HepG2 (cell line): Measurements from ENCODE around the gene COL4A2. TPM values are rescaled to one million over a fixed set of nuclear protein-coding genes. Genes with fewer than 3 reads are reported as not detected.

Source experiments
- ATAC-seq: fragments of 200-7000 bp; cut with Tn5 transposase; 3 replicates; pipeline ENCODE4 v1.9.1; 2020; ENCODE audit warnings: mild to moderate bottlenecking, moderate library complexity
- BruUV-seq: library from RNA; stranded (reverse); fragments of 400-500 nt; replicated peaks from 2 replicates; lab custom pipeline; 2021; lab: Mats Ljungman, UMichigan
- CTCF ChIA-PET: fragments of 300-600 bp; formaldehyde crosslinking; extraction: SDS; loops from one replicate; lab custom pipeline; 2021; ENCODE audit warnings: low total read pairs, inconsistent platforms, low intra/inter-chr PET ratio; lab: Yijun Ruan, JAX
- POLR2A ChIA-PET: fragments of 350-600 bp; sonication (Branson Sonifier 250); formaldehyde crosslinking; loops from one replicate; lab custom pipeline; 2020; ENCODE audit warnings: antibody characterized with exemption, inconsistent platforms; lab: Yijun Ruan, JAX
- DNase-seq: peaks from one replicate; pipeline ENCODE4 v3.0.0-alpha.2; 2015; ENCODE audit warnings: low spot score
- FAIRE-seq: peaks from 3 replicates; lab custom pipeline; 2011; peaks lifted over from hg19 to GRCh38; lab: Jason Lieb, UNC
- H2AFZ ChIP-seq: one replicate; pipeline ENCODE4 v1.6.1; 2011; ENCODE audit warnings: low read length, inconsistent platforms
- H3K27ac ChIP-seq: fragments of 300-600 bp; 3 replicates; pipeline ENCODE4 v1.8.0; 2011; ENCODE audit warnings: mixed run types, mild to moderate bottlenecking, mixed read lengths, low read length, inconsistent platforms; ENCODE audit not compliant: insufficient read depth; ENCODE audit errors: extremely low read length
- H3K27me3 ChIP-seq, 2 experiments: fragments of 200-600 bp in 1 of 2; 2 replicates in 1 of 2; 3 replicates in 1 of 2; pipeline versions ENCODE4 v1.6.0 to v1.8.0; 2011; ENCODE audit warnings: low read length in 2 of 2, mild to moderate bottlenecking in 2 of 2, moderate library complexity in 2 of 2, inconsistent platforms in 1 of 2; ENCODE audit not compliant: insufficient read depth in 2 of 2, control insufficient read depth in 1 of 2
- H3K36me3 ChIP-seq, 2 experiments: fragments of 200-600 bp in 1 of 2; replicated peaks in 1 of 2; 2 replicates in 1 of 2; 3 replicates in 1 of 2; pipeline versions ENCODE4 v1.5.1 to v1.8.0; 2011; ENCODE audit warnings: low read length in 2 of 2, inconsistent platforms in 1 of 2; ENCODE audit not compliant: insufficient read depth in 2 of 2, control insufficient read depth in 1 of 2
- H3K4me1 ChIP-seq: 2 replicates; pipeline ENCODE4 v1.5.1; 2012; ENCODE audit warnings: low read length, inconsistent platforms; ENCODE audit not compliant: insufficient read depth
- H3K4me2 ChIP-seq: 2 replicates; pipeline ENCODE4 v1.6.0; 2011; ENCODE audit warnings: low read depth, low read length, inconsistent platforms
- H3K4me3 ChIP-seq, 3 experiments: fragments of 200-600 bp in 1 of 3; sonication (generic), shearing (Covaris generic) in 1 of 3; replicated peaks in 1 of 3; 2 replicates each; pipeline ENCODE4 v1.5.1; 2011 to 2016; ENCODE audit warnings: low read length in 3 of 3, inconsistent platforms in 2 of 3, low read depth in 2 of 3, mild to moderate bottlenecking in 2 of 3, control low read depth in 1 of 3, mixed read lengths in 1 of 3; ENCODE audit not compliant: insufficient read depth in 1 of 3
- H3K79me2 ChIP-seq: one replicate; pipeline ENCODE4 v1.6.1; 2011; ENCODE audit warnings: low read length, inconsistent platforms; ENCODE audit not compliant: insufficient read depth
- H3K9ac ChIP-seq: 2 replicates; pipeline ENCODE4 v1.6.0; 2011; ENCODE audit warnings: mild to moderate bottlenecking, low read depth, low read length, inconsistent platforms; ENCODE audit not compliant: insufficient read depth
- H3K9me3 ChIP-seq: 2 replicates; pipeline ENCODE4 v1.5.1; 2012; ENCODE audit warnings: mild to moderate bottlenecking, low read length
- H4K20me1 ChIP-seq: 2 replicates; pipeline ENCODE4 v1.6.0; 2011; ENCODE audit warnings: inconsistent platforms, mild to moderate bottlenecking, low read length, moderate library complexity; ENCODE audit not compliant: insufficient read depth
- AKAP8 ChIP-seq: sonication (generic); formaldehyde crosslinking; IDR thresholded peaks from 2 replicates; pipeline ENCODE4 v1.5.1; 2020; ENCODE audit warnings: mild to moderate bottlenecking, missing genetic modification reagents
- DMAP1 ChIP-seq: IDR thresholded peaks from 2 replicates; pipeline ENCODE4 v1.6.1; 2016
- DNMT1 ChIP-seq: sonication (generic); formaldehyde crosslinking; IDR thresholded peaks from 2 replicates; pipeline ENCODE4 v1.5.1; 2020; ENCODE audit warnings: mild to moderate bottlenecking, missing genetic modification reagents
- FOXJ3 ChIP-seq: sonication (generic); formaldehyde crosslinking; IDR thresholded peaks from 2 replicates; pipeline ENCODE4 v1.4.0; 2020; ENCODE audit warnings: missing genetic modification reagents, mild to moderate bottlenecking, borderline replicate concordance
- GZF1 ChIP-seq: sonication (generic); formaldehyde crosslinking; IDR thresholded peaks from 2 replicates; pipeline ENCODE4 v1.5.1; 2020; ENCODE audit warnings: mild to moderate bottlenecking, missing genetic modification reagents
- IRF2 ChIP-seq: IDR thresholded peaks from 2 replicates; pipeline ENCODE4 v1.6.1; 2018; ENCODE audit warnings: missing genetic modification reagents, missing compliant biosample characterization
- ZBTB7A ChIP-seq: sonication (generic); formaldehyde crosslinking; IDR thresholded peaks from 2 replicates; pipeline ENCODE4 v1.8.0; 2022; ENCODE audit warnings: mild to moderate bottlenecking, missing genetic modification reagents
- ZNF225 ChIP-seq: sonication (generic); formaldehyde crosslinking; IDR thresholded peaks from 2 replicates; pipeline ENCODE4 v1.4.0; 2020; ENCODE audit warnings: mild to moderate bottlenecking, missing genetic modification reagents
- ZNF713 ChIP-seq: sonication (generic); formaldehyde crosslinking; IDR thresholded peaks from 2 replicates; pipeline ENCODE4 v1.4.0; 2020; ENCODE audit warnings: mild to moderate bottlenecking, missing genetic modification reagents
- ZNF766 ChIP-seq: sonication (generic); formaldehyde crosslinking; IDR thresholded peaks from 2 replicates; pipeline ENCODE4 v1.5.0; 2020; ENCODE audit warnings: missing genetic modification reagents, borderline replicate concordance
- ZSCAN29 ChIP-seq: sonication (generic); formaldehyde crosslinking; conservative IDR thresholded peaks from 2 replicates; pipeline ENCODE4 v1.4.0; 2020; ENCODE audit warnings: mild to moderate bottlenecking, missing genetic modification reagents
- WGBS: methylation state at CpG from one replicate; pipeline ENCODE4 v1.1.6; 2017; ENCODE audit warnings: low lambda C conversion rate; 5-methylcytosine and 5-hydroxymethylcytosine counted together
- in situ Hi-C: cut with HindIII; loops from 2 replicates; pipeline ENCODE4 v1.10.0; 2017; ENCODE audit warnings: low pct_unique_long_range_greater_than_20kb; ENCODE audit not compliant: extremely low pct_ligation_motif_present
- intact Hi-C: fragments of 100-400 bp; cut with micrococcal nuclease; formaldehyde crosslinking; loops from one replicate; pipeline ENCODE4 v1.10.0; 2022; ENCODE audit not compliant: unreplicated experiment
- polyA plus RNA-seq, 8 experiments: library from polyadenylated mRNA; depleted of rRNA in 3 of 8; stranded (reverse) in 7 of 8; unstranded in 1 of 8; fragments of >200 nt; fragmentation: Illumina TruSeq in 4 of 8; extraction: Trizol in 4 of 8; gene quantifications; 2 replicates each; pipeline versions ENCODE4 v1.2.1 to v1.2.3, GENCODE V29; 2011 to 2016; ENCODE audit warnings: low read depth in 4 of 8, missing spikeins in 1 of 8, mixed read lengths in 1 of 8; ENCODE audit not compliant: insufficient read depth in 1 of 8
- total RNA-seq, 5 experiments: library from RNA; depleted of rRNA; stranded (reverse); fragments of >200 nt; fragmentation: Illumina TruSeq; extraction: Trizol; gene quantifications; 2 replicates each; pipeline ENCODE4 v1.2.3, GENCODE V29; 2016; ENCODE audit warnings: low read depth in 1 of 5
- TF ChIP-seq, protein P1 (sequence below): sonication (generic); IDR thresholded peaks from 2 replicates; pipeline ENCODE4 v1.6.1; 2016; ENCODE audit warnings: low read depth, borderline replicate concordance
- TF ChIP-seq, protein P2 (sequence below): sonication (generic); formaldehyde crosslinking; IDR thresholded peaks from 2 replicates; pipeline ENCODE4 v1.4.0; 2020; ENCODE audit warnings: missing genetic modification reagents

The COL4A2 gene
- total and polyA plus RNA-seq, 2 of the 13 experiments (the other 11 are each of a cell fraction or from before 2014, with no cell fraction given): 0.22 to 1.9 TPM

DNA sequence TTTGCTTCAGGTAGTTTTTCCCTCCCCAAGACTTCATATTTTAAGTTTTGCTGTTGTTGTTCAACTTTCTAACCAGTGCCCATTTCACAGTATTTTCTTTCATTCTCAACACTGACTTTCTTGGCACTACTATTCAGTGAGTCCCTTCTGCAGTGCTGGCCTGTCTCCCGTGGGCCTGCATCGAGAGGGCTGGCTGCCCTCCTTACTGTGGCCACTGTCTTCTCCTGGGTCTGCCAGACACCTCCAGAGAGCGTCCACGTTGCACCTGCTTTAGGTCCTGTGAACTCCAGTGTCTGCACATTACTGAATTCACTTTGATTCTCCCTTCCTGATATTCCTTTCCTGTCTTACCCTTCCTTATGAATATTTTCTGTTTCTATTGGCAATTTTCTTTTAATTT, 27.4 kb upstream of the COL4A2 start:
- Histone ChIP-seq H3K4me1 (no peaks in the 10 kb centered on the region), H3K79me2 (no peaks in the 10 kb centered on the region), H3K36me3 (no peaks in the 10 kb centered on the region), H3K9ac (no peak overlapping the region), H3K4me3 (no peak overlapping the region), H3K4me2 (no peak overlapping the region), H3K27me3 (peaks cover 0 to 14% of the 10 kb centered on the region in 2 experiments; a peak in 3 of 5 replicates), H3K9me3 (no peaks in the 10 kb centered on the region), H2AFZ (no peak overlapping the region), H3K27ac (no peak overlapping the region)
- 1% methylated on average over 4 of the region's 4 CpGs for whole genome bisulfite sequencing
- POLR2A ChIA-PET: no interaction called here
- intact Hi-C loops (no loop called here), in situ Hi-C loops (no loop called here)
- DNase-seq: no peak
- FAIRE-seq: no peak
- CTCF ChIA-PET: no interaction called here
- no peak for ATAC-seq
- TF ChIP-seq IRF2 (CRISPR knock-in tag) (no peak), ZBTB7A (CRISPR knock-in tag) (no peak), FOXJ3 (CRISPR knock-in tag) (no peak), ZNF713 (CRISPR knock-in tag) (no peak), ZNF766 (no peak)
- TF ChIP-seq, all 625 proteins: peak for 0
- H4K20me1 ChIP-seq: no peaks in the 10 kb centered on the region
- no TSS peak for BruUV-seq

DNA sequence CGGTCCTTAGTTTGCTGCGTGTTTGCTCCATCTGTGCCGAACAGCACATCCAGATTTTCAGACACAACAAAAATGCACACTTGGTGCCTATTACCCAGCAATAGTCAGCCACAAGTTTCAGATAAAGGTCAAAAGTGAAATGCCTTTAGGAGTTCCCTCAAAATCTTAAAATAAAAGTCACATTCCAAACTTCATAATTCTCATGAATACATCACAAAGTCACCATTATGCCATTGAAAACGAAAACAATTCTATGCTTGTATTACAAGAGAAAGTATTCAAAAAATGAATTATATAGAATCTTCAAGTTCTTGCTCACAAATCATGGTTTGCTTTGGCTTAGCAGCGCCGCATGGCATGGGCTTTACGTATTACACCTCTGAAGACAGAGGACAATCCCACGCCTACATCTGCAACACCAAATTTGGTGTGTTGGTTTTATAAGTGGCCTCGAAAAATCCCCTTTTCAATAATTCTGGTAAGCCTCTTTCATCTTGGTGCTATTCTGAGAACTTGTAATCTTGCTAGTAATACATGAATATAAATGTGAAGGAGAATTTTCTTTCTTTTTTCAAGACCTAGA, 26.8 kb upstream of the COL4A2 start:
- in situ Hi-C loops: no loop called here
- H3K79me2 ChIP-seq: no peaks in the 10 kb centered on the region
- DNase-seq (no peak), ATAC-seq (no peak), FAIRE-seq (no peak)
- ChIA-PET CTCF (no interaction called here), POLR2A (no interaction called here)
- H4K20me1 ChIP-seq: no peaks in the 10 kb centered on the region
- no peak overlapping the region for H3K4me3 ChIP-seq
- no peaks in the 10 kb centered on the region for H3K4me1 ChIP-seq
- no peaks in the 10 kb centered on the region for H3K36me3 ChIP-seq
- intact Hi-C loops: no loop called here
- H3K9ac ChIP-seq: no peak overlapping the region
- no peak overlapping the region for H3K4me2 ChIP-seq
- no peak overlapping the region for H3K27ac ChIP-seq
- no peaks in the 10 kb centered on the region for H3K9me3 ChIP-seq
- H3K27me3 ChIP-seq: peaks cover under 1 to 17% of the 10 kb centered on the region in 2 experiments; a peak in 3 of 5 replicates
- H2AFZ ChIP-seq: no peak overlapping the region
- no TSS peak for BruUV-seq
- WGBS: 24% methylated on average over 9 of the region's 9 CpGs
- TF ChIP-seq AKAP8 (CRISPR knock-in tag) (no peak), DNMT1 (CRISPR knock-in tag) (no peak), GZF1 (CRISPR knock-in tag) (no peak), ZSCAN29 (CRISPR knock-in tag) (no peak), DMAP1 (no peak), ZNF225 (CRISPR knock-in tag) (no peak)
- TF ChIP-seq, protein P1, sequence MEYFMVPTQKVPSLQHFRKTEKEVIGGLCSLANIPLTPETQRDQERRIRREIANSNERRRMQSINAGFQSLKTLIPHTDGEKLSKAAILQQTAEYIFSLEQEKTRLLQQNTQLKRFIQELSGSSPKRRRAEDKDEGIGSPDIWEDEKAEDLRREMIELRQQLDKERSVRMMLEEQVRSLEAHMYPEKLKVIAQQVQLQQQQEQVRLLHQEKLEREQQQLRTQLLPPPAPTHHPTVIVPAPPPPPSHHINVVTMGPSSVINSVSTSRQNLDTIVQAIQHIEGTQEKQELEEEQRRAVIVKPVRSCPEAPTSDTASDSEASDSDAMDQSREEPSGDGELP: no peak
- TF ChIP-seq, protein P2, sequence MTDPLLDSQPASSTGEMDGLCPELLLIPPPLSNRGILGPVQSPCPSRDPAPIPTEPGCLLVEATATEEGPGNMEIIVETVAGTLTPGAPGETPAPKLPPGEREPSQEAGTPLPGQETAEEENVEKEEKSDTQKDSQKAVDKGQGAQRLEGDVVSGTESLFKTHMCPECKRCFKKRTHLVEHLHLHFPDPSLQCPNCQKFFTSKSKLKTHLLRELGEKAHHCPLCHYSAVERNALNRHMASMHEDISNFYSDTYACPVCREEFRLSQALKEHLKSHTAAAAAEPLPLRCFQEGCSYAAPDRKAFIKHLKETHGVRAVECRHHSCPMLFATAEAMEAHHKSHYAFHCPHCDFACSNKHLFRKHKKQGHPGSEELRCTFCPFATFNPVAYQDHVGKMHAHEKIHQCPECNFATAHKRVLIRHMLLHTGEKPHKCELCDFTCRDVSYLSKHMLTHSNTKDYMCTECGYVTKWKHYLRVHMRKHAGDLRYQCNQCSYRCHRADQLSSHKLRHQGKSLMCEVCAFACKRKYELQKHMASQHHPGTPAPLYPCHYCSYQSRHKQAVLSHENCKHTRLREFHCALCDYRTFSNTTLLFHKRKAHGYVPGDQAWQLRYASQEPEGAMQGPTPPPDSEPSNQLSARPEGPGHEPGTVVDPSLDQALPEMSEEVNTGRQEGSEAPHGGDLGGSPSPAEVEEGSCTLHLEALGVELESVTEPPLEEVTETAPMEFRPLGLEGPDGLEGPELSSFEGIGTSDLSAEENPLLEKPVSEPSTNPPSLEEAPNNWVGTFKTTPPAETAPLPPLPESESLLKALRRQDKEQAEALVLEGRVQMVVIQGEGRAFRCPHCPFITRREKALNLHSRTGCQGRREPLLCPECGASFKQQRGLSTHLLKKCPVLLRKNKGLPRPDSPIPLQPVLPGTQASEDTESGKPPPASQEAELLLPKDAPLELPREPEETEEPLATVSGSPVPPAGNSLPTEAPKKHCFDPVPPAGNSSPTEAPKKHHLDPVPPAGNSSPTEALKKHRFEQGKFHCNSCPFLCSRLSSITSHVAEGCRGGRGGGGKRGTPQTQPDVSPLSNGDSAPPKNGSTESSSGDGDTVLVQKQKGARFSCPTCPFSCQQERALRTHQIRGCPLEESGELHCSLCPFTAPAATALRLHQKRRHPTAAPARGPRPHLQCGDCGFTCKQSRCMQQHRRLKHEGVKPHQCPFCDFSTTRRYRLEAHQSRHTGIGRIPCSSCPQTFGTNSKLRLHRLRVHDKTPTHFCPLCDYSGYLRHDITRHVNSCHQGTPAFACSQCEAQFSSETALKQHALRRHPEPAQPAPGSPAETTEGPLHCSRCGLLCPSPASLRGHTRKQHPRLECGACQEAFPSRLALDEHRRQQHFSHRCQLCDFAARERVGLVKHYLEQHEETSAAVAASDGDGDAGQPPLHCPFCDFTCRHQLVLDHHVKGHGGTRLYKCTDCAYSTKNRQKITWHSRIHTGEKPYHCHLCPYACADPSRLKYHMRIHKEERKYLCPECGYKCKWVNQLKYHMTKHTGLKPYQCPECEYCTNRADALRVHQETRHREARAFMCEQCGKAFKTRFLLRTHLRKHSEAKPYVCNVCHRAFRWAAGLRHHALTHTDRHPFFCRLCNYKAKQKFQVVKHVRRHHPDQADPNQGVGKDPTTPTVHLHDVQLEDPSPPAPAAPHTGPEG (CRISPR knock-in tag): no peak
